HG02763 (cell line): ENCODE data around the gene TSPAN10.
"Not testable (repeated sequence)": the region's sequence is repeated elsewhere in the genome, so short reads cannot be mapped to it uniquely, and the experiment has no call there.

Experiments
- ATAC-seq: cut with Tn5 transposase; IDR thresholded peaks from one replicate; pipeline ENCODE4 v1.9.1; 2021; ENCODE audit warnings: mild to moderate bottlenecking, moderate library complexity; ENCODE audit not compliant: unreplicated experiment

TSPAN10 gene

GRCh38 chr17:81636505-81637288 is at the start of gene TSPAN10, which contains the start of gene NPLOC4:
Gene TSPAN10, plus strand, starts transcription at chr17:81637196. Its CDS starts 5,217 bp downstream, at chr17:81642413.
Gene NPLOC4, minus strand, starts transcription at chr17:81637112. Its CDS starts 182 bp downstream, at chr17:81636930.
- ATAC-seq: peak; percentile 88

DNA sequence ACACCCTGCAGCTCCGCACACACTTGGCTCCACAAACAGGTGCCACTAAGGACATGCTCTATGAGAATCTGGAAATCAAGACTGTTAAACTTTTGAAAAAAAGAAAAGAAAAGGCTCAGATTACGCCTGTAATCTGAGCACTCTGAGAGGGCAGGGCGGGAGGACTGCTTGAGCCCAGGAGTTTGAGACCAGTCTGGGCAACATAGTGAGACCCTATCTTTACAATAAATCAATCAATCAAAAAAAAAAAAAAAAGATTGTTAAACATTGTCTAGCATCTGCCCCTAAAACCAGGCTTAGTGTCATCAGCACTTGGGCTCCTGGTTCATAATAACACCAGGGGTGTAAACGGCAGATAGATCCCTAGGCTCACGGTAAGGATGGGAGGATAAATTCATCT is 47.4 kb upstream of the TSPAN10 start:
- ATAC-seq: no peak

DNA sequence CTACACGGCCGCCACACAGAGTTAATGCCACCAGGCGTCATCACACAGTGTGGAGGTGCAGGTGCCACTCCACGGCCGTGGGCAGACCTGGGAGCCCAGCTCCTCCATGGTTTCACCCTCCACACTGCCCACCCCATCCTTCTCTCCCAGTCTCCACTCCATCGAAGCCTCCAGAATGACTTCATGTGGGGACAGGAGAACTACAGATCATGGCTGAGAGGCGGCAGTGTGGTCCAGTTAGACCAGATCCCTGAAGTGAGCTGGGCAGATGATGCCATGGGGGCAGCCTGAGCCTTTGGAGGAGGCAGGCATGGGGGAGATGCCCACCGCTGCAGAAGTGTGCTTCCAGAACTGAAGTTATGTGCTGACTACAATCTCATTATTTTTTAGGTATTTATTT is 46.9 kb upstream of the TSPAN10 start:
- no peak for ATAC-seq

- ATAC-seq: no peak
These were observed 45.0 kb upstream of the TSPAN10 start for GRCh38 chr17:81591971-81592370.

DNA sequence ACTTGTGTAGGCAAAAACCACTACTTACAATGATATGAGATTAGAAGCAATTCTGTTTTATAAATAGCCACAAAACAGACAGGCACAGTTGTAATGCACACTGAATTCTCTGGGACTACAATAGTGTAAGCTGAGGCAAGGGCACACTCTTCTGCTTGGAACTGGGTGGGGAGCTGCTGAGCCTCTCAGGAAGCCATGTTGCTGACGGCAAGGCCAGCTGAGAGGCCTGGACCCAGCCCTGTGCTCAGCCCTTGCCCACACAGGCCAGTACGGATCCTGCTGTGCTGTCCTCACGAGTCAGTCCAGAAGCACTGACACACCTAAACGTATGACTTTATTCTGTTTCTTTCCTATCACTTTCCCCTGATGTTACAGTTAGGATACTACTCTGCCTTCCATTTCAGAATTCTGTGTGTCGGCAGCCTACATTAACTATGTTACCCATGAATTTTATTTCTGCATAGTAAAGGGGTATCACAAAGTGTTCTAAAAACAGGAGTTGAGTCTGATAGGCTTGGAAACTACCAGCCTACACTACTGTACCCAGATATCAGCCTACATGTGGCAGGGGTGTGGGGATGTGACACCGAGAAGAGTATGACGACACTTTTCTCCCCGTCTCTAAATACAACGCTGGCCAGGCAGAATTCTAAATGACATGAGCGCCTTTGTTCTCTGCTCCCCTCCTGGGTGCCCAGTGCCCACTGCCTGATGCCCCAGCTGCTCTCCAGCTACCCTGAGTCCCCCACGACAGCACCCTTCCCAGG is 43.7 kb upstream of the TSPAN10 start:
- no peak for ATAC-seq

- ATAC-seq: no peak
These were observed 37.1 kb upstream of the TSPAN10 start for GRCh38 chr17:81599719-81600486.

- no peak for ATAC-seq
These were observed 35.4 kb upstream of the TSPAN10 start for GRCh38 chr17:81601525-81602120.

DNA sequence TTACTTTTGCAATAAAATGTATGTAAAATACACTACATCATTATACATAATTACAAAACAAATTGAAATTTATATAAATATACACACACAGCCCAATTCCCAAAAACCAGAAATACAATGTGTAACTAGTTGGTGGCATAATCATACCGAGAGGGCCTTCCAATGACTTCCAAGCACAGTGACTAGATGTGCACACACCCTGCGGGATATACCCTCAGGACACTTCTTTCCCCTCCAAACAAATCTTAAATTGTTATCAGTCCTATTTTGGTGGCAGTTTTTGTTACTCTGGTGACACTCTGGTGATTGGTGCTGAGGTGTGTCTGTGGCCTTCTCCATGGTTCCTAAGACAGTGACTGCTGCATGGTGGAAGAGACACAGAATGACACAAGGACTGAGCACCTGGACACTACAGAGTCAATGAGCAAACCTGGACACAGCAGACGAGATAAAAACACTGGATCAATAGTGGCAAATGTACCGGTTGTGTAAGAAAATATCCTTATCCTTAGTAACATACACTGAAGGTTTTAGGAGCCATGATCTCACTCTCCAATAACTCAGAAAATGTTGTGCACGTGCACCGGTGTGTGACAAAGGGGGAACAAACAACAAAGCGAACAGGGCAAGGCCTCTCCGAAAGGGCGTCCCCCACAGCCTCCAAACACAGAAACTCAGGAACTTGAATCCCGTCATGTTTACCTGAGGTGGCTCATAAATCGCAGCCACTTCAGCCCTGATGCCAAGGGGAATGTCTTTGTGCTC is 33.0 kb upstream of the TSPAN10 start:
- ATAC-seq: no peak

DNA sequence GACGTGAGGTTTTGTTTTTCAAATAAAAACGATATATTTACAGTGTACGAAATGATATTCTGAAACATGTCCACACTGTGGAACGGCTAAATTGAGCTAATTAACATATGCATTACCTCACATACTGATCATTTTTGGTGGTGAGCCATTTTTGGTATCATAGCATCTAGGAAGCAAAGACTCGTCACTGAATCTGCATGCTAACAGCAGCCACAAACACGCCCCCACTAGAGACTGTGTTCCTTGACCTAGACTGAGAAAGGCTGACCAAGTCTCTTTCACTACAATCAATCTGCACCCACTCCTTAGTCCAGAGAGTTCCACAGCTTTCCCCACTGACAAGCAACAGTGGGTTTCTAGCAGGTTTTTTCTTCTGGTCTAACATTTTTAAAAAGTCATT is 29.6 kb upstream of the TSPAN10 start:
- no peak for ATAC-seq

DNA sequence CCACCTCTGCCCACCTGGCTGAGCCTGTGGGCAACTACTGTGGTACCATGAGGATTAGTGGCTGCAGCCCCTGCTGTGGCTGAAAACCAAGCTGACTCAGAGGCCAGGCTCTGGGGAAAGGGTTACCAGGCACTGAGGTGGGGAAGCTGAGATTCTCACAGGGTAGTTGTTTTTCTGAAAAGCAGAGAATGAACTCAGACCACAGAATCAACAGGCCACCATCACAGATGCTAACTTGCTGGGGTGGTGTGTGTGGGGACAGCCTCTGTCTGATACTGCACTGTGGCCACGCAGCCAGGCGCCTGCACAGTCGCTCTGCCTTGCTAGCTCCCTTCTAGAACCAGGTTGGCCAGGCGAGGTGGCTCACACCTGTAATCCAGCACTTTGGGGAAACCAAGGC is 28.9 kb upstream of the TSPAN10 start:
- no peak for ATAC-seq

GRCh38 chr17:81608605-81609004 is 28.4 kb upstream of the TSPAN10 start:
- no peak for ATAC-seq

- no peak for ATAC-seq
These were observed 27.3 kb upstream of the TSPAN10 start for GRCh38 chr17:81609541-81610311.

- ATAC-seq: no peak
These were observed 24.6 kb upstream of the TSPAN10 start for GRCh38 chr17:81612172-81612970.

DNA sequence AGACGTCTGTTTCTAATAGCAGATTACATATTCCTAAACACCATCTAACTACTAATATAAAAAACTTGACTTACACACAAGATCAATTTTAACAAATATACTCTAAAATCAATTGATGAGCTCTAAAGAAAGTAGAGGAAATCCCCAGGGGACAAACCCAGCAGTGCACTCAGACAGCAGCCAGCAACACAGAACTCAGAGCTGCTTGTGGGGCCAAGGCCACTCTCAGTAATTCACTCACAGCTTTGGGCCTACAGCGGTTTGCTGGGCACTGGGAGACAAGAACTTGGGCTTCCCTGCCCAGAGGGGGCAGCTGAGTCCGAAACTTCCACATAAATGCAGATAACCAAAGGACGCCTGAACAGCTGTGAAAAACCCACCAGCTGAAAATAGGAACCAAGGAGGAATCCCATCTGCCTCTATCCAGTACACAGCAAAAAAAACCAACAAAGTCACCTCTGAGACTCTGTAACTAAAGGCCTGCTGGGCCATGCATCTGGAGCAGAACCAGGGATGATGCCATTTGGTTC is 21.5 kb upstream of the TSPAN10 start:
- no peak for ATAC-seq

GRCh38 chr17:81616877-81617276 is 20.1 kb upstream of the TSPAN10 start:
- ATAC-seq: no peak

DNA sequence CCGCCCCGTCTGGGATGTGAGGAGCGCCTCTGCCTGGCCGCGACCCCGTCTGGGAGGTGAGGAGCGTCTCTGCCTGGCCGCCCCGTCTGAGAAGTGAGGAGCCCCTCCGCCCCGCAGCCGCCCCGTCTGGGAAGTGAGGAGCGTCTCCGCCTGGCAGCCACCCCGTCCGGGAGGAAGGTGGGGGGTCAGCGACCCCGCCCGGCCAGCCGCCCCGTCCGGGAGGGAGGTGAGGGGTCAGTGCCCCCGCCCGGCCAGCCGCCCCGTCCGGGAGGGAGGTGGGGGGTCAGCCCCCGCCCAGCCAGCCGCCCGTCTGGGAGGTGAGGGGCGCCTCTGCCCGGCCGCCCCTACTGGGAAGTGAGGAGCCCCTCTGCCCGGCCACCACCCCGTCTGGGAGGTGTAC is 18.7 kb upstream of the TSPAN10 start:
- ATAC-seq: not testable (repeated sequence)

GRCh38 chr17:81621494-81622130 is 15.4 kb upstream of the TSPAN10 start:
- no peak for ATAC-seq

DNA sequence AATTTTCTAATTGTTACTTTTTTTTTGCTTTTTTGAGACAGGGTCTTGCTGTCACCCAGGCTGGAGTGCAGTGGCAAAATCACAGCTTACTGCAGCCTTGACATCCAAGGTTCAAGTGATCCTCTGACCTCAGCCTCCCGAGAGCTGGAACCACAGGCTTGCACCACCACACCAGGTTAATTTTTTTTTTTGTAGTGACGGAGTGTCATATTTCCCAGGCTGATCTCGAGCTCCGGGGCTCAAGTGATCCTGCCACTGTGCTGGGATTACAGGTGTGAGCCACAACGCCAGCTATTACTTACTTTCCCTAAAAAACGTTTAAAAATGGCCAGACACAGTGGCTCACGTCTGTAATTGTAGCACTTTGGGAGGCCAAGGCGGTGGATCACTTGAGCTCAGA is 6.7 kb upstream of the TSPAN10 start:
- no peak for ATAC-seq
